ENCODE measurements around the gene CCDC69. TPM values are rescaled to one million over a fixed set of nuclear protein-coding genes. Genes with fewer than 3 reads are reported as not detected.

CCDC69 gene
- total and polyA plus RNA-seq, 2 of the 8 experiments (the other 6 are each of a cell fraction or from before 2014, with no cell fraction given) = 8.4 to 10.8 TPM

- WGBS, 2 experiments (ENCODE audit: extremely low coverage in 1 of 2, insufficient coverage in 1 of 2, insufficient read length in 1 of 2, insufficient replicate concordance in 2 of 2, low coverage in 1 of 2, low lambda C conversion rate in 2 of 2, missing lambda C conversion rate in 1 of 2) = 44% methylated on average over 5 of the region's 5 CpGs; no CpG with 5 or more reads in 1 of the 2 experiments
- Histone ChIP-seq H3K4ac (replicated peaks; ENCODE audit: insufficient read length, low read depth, low read length) (no peak overlapping the region), H3K23ac (ENCODE audit: insufficient read length) (no peak overlapping the region), H3K4me3 (ENCODE audit: extremely low read depth in 1 of 4, insufficient read depth in 2 of 4, low read depth in 3 of 4, low read length in 4 of 4) (no peak overlapping the region), H3K4me2 (ENCODE audit: insufficient read depth in 1 of 2, low read depth in 2 of 2, low read length in 2 of 2) (no peak overlapping the region; a peak in 1 of 4 replicates), H2BK12ac (ENCODE audit: low read depth, low read length) (no peak overlapping the region), H2BK5ac (ENCODE audit: low read depth, low read length) (no peak overlapping the region), H3K79me1 (ENCODE audit: low read depth, low read length) (peaks cover 3% of the 10 kb centered on the region; the same call in 1 of the 2 replicates), H4K5ac (ENCODE audit: insufficient read length, low read depth, low read length) (no peak overlapping the region), H3K4me1 (replicated peaks in 1 of 4; ENCODE audit: control insufficient read depth in 3 of 4, insufficient read depth in 4 of 4, low read length in 3 of 4) (peaks cover 2 to 12% (median 6%) of the 10 kb centered on the region in 4 experiments), H4K20me1 (replicated peaks in 1 of 2; ENCODE audit: control insufficient read depth in 1 of 2, insufficient read depth in 2 of 2, low read length in 2 of 2) (peaks cover 0 to 2% of the 10 kb centered on the region in 2 experiments), H3K79me2 (ENCODE audit: control insufficient read depth in 1 of 2, insufficient read depth in 2 of 2, low read length in 2 of 2) (no peaks in the 10 kb centered on the region), H3K14ac (ENCODE audit: insufficient read length) (no peak overlapping the region), H4K91ac (replicated peaks; ENCODE audit: insufficient read length, low read length) (no peak overlapping the region), H2AK5ac (ENCODE audit: low read depth, low read length) (no peak overlapping the region), H3K9ac (replicated peaks in 1 of 4; ENCODE audit: extremely low read depth in 1 of 4, low read depth in 3 of 4, low read length in 3 of 4) (no peak overlapping the region), H3K36me3 (ENCODE audit: control insufficient read depth in 2 of 4, insufficient read depth in 4 of 4, low read length in 3 of 4) (no peaks in the 10 kb centered on the region), H3K56ac (replicated peaks; ENCODE audit: insufficient read length, low read depth, low read length) (no peak overlapping the region), H3K27me3 (replicated peaks in 1 of 4; ENCODE audit: control insufficient read depth in 3 of 4, extremely low read depth in 1 of 4, insufficient read depth in 3 of 4, low read length in 3 of 4) (peaks cover 0 to 2% (median 0%) of the 10 kb centered on the region in 4 experiments; a peak in 3 of 7 replicates), H2BK15ac (ENCODE audit: low read length) (no peak overlapping the region), H2BK20ac (ENCODE audit: low read length) (no peak overlapping the region), H3K27ac (ENCODE audit: low read depth, low read length) (no peak overlapping the region), H4K8ac (ENCODE audit: extremely low read depth, insufficient read depth, low read length) (no peak overlapping the region), H2BK120ac (replicated peaks; ENCODE audit: low read depth, low read length) (no peak overlapping the region), H3K18ac (ENCODE audit: extremely low read depth, low read length) (no peak overlapping the region), H3K23me2 (ENCODE audit: low read depth, low read length) (peaks cover 5% of the 10 kb centered on the region; the same call in 1 of the 2 replicates), H2AFZ (ENCODE audit: low read length) (no peak overlapping the region; the same call in 1 of the 2 replicates), H3K9me3 (ENCODE audit: insufficient read depth in 2 of 2, low read depth in 1 of 2, low read length in 1 of 2) (no peaks in the 10 kb centered on the region)
- no peak for FAIRE-seq
- ChIA-PET CTCF (ENCODE audit: partially characterized antibody) (interaction anchor here (0.6 to 5.2 kb wide), 5 partner anchors 13 to 176 kb away, joined by 3 to 56 read pairs (median 3); no protein-coding TSS in a partner anchor), POLR2A (ENCODE audit: partially characterized antibody) (interaction anchor here (1.7 kb wide), 1 partner anchor 10 kb away, joined by 4 read pairs; no protein-coding TSS in a partner anchor)
- TF ChIP-seq MAFK (IDR thresholded peaks at IDR 0.05; ENCODE audit: low read depth, low read length) = peak; percentile 74; the same call in 1 of the 2 replicates
- TF ChIP-seq TBP (IDR thresholded peaks at IDR 0.05; ENCODE audit: low read depth, low read length) = no peak
- DNase-seq (ENCODE audit: low read depth in 1 of 2, low spot score in 2 of 2) = no peak
Measured at GRCh38 chr5:151225475-151225874, 1.6 kb upstream of the CCDC69 start.
